SK-N-MC (cell line): Measurements from ENCODE around the gene EFEMP2.

Experiments used
- DNase-seq: peaks from one replicate; pipeline ENCODE4 v3.0.0-alpha.2; 2011; ENCODE audit warnings: low read depth, low spot score
- H3K27ac ChIP-seq: fragments of 200-600 bp; sonication (generic); 2 replicates; pipeline ENCODE4 v1.5.1; 2016; ENCODE audit warnings: mixed run types
- H3K36me3 ChIP-seq: fragments of 200-600 bp; sonication (generic); 2 replicates; pipeline ENCODE4 v1.6.1; 2017; ENCODE audit warnings: antibody characterized with exemption, low read length, mixed read lengths; ENCODE audit not compliant: insufficient read depth
- H3K4me3 ChIP-seq: fragments of 200-600 bp; sonication (generic); 2 replicates; pipeline ENCODE4 v1.5.1; 2016
- H3K9ac ChIP-seq: fragments of 200-600 bp; sonication (generic); 2 replicates; pipeline ENCODE4 v1.8.0; 2017; ENCODE audit warnings: mixed run types, mixed read lengths; ENCODE audit not compliant: insufficient read length
- H3K9me3 ChIP-seq: fragments of 200-600 bp; sonication (generic); 2 replicates; pipeline ENCODE4 v1.6.1; 2017; ENCODE audit warnings: low read depth, mild to moderate bottlenecking, antibody characterized with exemption, low read length, moderate library complexity, mixed read lengths
- EZH2 ChIP-seq: fragments of 200-600 bp; sonication (generic); IDR thresholded peaks from one replicate; pipeline ENCODE4 v1.6.1; 2017; ENCODE audit warnings: antibody characterized with exemption
- FOXP2 ChIP-seq: optimal IDR thresholded peaks from 2 replicates; pipeline ENCODE3; 2011; ENCODE audit warnings: mild to moderate bottlenecking, moderate library complexity; ENCODE audit not compliant: insufficient read depth; ENCODE audit errors: extremely low read length, control extremely low read depth
- POLR2AphosphoS5 ChIP-seq: IDR thresholded peaks from 2 replicates; pipeline ENCODE4 v1.6.1; 2012; ENCODE audit warnings: mild to moderate bottlenecking, low read depth, low read length, borderline replicate concordance

EFEMP2 gene

GRCh38 chr11:65865550-65866172 is 6.9 kb downstream of the EFEMP2 start:
- TF ChIP-seq FOXP2 (no peak), POLR2AphosphoS5 (peak; percentile 12; the same call in 1 of the 2 replicates), EZH2 (no peak)
- no peak for DNase-seq
- Histone ChIP-seq H3K9ac (no peak overlapping the region), H3K4me3 (no peak overlapping the region), H3K36me3 (peaks cover 43% of the 10 kb centered on the region; the same call in 1 of the 2 replicates), H3K27ac (no peak overlapping the region), H3K9me3 (no peaks in the 10 kb centered on the region)

GRCh38 chr11:65864706-65865471 is 7.7 kb downstream of the EFEMP2 start:
- DNase-seq, result no peak
- H3K9ac ChIP-seq, result no peak overlapping the region
- H3K9me3 ChIP-seq, result no peaks in the 10 kb centered on the region
- peaks cover 43% of the 10 kb centered on the region; the same call in 1 of the 2 replicates for H3K36me3 ChIP-seq
- no peak for TF ChIP-seq POLR2AphosphoS5
- no peak overlapping the region for H3K27ac ChIP-seq
- no peak overlapping the region for H3K4me3 ChIP-seq

GRCh38 chr11:65863889-65864705 is 8.5 kb downstream of the EFEMP2 start:
- DNase-seq, result no peak
- TF ChIP-seq FOXP2 (no peak), EZH2 (no peak), POLR2AphosphoS5 (no peak)
- peaks cover 43% of the 10 kb centered on the region; the same call in 1 of the 2 replicates for H3K36me3 ChIP-seq
- H3K27ac ChIP-seq, result no peak overlapping the region
- H3K9ac ChIP-seq, result no peak overlapping the region
- H3K4me3 ChIP-seq, result no peak overlapping the region
- H3K9me3 ChIP-seq, result no peaks in the 10 kb centered on the region

- H3K9me3 ChIP-seq, result no peaks in the 10 kb centered on the region
- no peak overlapping the region for H3K4me3 ChIP-seq
- TF ChIP-seq POLR2AphosphoS5, result no peak
- no peak for TF ChIP-seq FOXP2
- no peak for TF ChIP-seq EZH2
- DNase-seq, result no peak
- H3K27ac ChIP-seq, result no peak overlapping the region
- peaks cover 43% of the 10 kb centered on the region; the same call in 1 of the 2 replicates for H3K36me3 ChIP-seq
- H3K9ac ChIP-seq, result no peak overlapping the region
These were observed 9.4 kb downstream of the EFEMP2 start for GRCh38 chr11:65862941-65863888.

GRCh38 chr11:65862191-65862735 is 10.3 kb downstream of the EFEMP2 start:
- Histone ChIP-seq H3K9ac (no peak overlapping the region), H3K27ac (no peak overlapping the region), H3K4me3 (no peak overlapping the region), H3K9me3 (no peaks in the 10 kb centered on the region), H3K36me3 (peaks cover 43% of the 10 kb centered on the region; the same call in 1 of the 2 replicates)
- DNase-seq, result no peak
- TF ChIP-seq FOXP2, result no peak
- TF ChIP-seq EZH2, result no peak
- no peak for TF ChIP-seq POLR2AphosphoS5

- no peaks in the 10 kb centered on the region for H3K9me3 ChIP-seq
- peaks cover 42% of the 10 kb centered on the region for H3K36me3 ChIP-seq
- H3K27ac ChIP-seq, result 0 out of 2 replicates have a peak overlapping the region, but pooled peaks have one; percentile 97
- H3K4me3 ChIP-seq, result peak overlapping the region; percentile 87
- TF ChIP-seq FOXP2, result no peak
- TF ChIP-seq POLR2AphosphoS5, result no peak
- TF ChIP-seq EZH2, result no peak
- peak overlapping the region; percentile 89 for H3K9ac ChIP-seq
- no peak for DNase-seq
These were observed 10.9 kb downstream of the EFEMP2 start for GRCh38 chr11:65861533-65862183.

- TF ChIP-seq POLR2AphosphoS5 (no peak), EZH2 (no peak), FOXP2 (no peak)
- no peak for DNase-seq
- Histone ChIP-seq H3K27ac (peak overlapping the region; percentile 97), H3K36me3 (peaks cover 47% of the 10 kb centered on the region), H3K4me3 (peak overlapping the region; percentile 87), H3K9me3 (no peaks in the 10 kb centered on the region), H3K9ac (peak overlapping the region; percentile 89)
These were observed 11.5 kb downstream of the EFEMP2 start for GRCh38 chr11:65861165-65861505.
